NCI-H2107 treated with DMSO at 0.1 percent for 48 hours (cell line): ENCODE data around the gene AUTS2.
A peak's percentile ranks its signal among the peaks of the same experiment; 100 is the strongest.

Source experiments
- DNase-seq: peaks from one replicate; lab custom pipeline; 2025; ENCODE audit not compliant: unreplicated experiment; lab: John Stamatoyannopoulos, UW

Gene AUTS2

GRCh38 chr7:70474639-70475234 is 876.5 kb downstream of the AUTS2 start:
- no peak for DNase-seq

GRCh38 chr7:70477036-70478010 is 879.0 kb downstream of the AUTS2 start:
- DNase-seq: no peak

- DNase-seq: no peak
These were observed 881.1 kb downstream of the AUTS2 start for GRCh38 chr7:70479153-70480021.

GRCh38 chr7:70480927-70481569 is 882.8 kb downstream of the AUTS2 start:
- DNase-seq: no peak

- no peak for DNase-seq
These were observed 883.4 kb downstream of the AUTS2 start for GRCh38 chr7:70481570-70482123.

- DNase-seq: peak; percentile 96
These were observed 886.0 kb downstream of the AUTS2 start for GRCh38 chr7:70484255-70484654.

GRCh38 chr7:70486977-70487376 is 888.7 kb downstream of the AUTS2 start:
- no peak for DNase-seq

- DNase-seq: no peak
These were observed 889.2 kb downstream of the AUTS2 start for GRCh38 chr7:70487428-70487827.

- DNase-seq: no peak
These were observed 889.6 kb downstream of the AUTS2 start for GRCh38 chr7:70487886-70488285.

GRCh38 chr7:70489813-70490212 is 891.5 kb downstream of the AUTS2 start:
- no peak for DNase-seq

GRCh38 chr7:70492625-70493024 is 894.4 kb downstream of the AUTS2 start:
- no peak for DNase-seq

GRCh38 chr7:70494225-70495032 is 896.2 kb downstream of the AUTS2 start:
- no peak for DNase-seq

- no peak for DNase-seq
These were observed 896.7 kb downstream of the AUTS2 start for GRCh38 chr7:70495033-70495376.

- DNase-seq: no peak
These were observed 899.5 kb downstream of the AUTS2 start for GRCh38 chr7:70497793-70498192.

- DNase-seq: peak; percentile 54
These were observed 900.1 kb downstream of the AUTS2 start for GRCh38 chr7:70498232-70498992.

- DNase-seq: no peak
These were observed 902.0 kb downstream of the AUTS2 start for GRCh38 chr7:70500261-70500660.

- DNase-seq: no peak
These were observed 904.0 kb downstream of the AUTS2 start for GRCh38 chr7:70502117-70502863.

- DNase-seq: no peak
These were observed 906.0 kb downstream of the AUTS2 start for GRCh38 chr7:70504254-70504653.
